Testis (tissue), 3 donors: ENCODE data around the gene IQSEC3. TPM values are rescaled to one million over a fixed set of nuclear protein-coding genes. Genes with fewer than 3 reads are reported as not detected.
A peak's percentile ranks its signal among the peaks of the same experiment; 100 is the strongest.
"Not testable (repeated sequence)": the region's sequence is repeated elsewhere in the genome, so short reads cannot be mapped to it uniquely, and the experiment has no call there.

Experiments
- DNase-seq: peaks from one replicate; pipeline ENCODE4 v3.0.0-alpha.2; 2019
- H3K27ac ChIP-seq, 2 donors: fragments of 200-600 bp; sonication (generic); one replicate each; pipeline ENCODE4 v1.5.1; 2019
- H3K27me3 ChIP-seq: fragments of 200-600 bp; sonication (generic); one replicate; pipeline ENCODE4 v1.5.1; 2019
- H3K36me3 ChIP-seq: fragments of 200-600 bp; sonication (generic); one replicate; pipeline ENCODE4 v1.5.1; 2017; ENCODE audit warnings: low read depth; ENCODE audit errors: missing control alignments
- H3K4me1 ChIP-seq: fragments of 200-600 bp; sonication (generic); one replicate; pipeline ENCODE4 v1.5.1; 2019
- H3K4me3 ChIP-seq, 2 donors: fragments of 200-600 bp; sonication (generic); one replicate each; pipeline ENCODE4 v1.5.1; 2017 to 2019
- H3K9me3 ChIP-seq: fragments of 200-600 bp; sonication (generic); one replicate; pipeline ENCODE4 v1.5.1; 2017
- CTCF ChIP-seq, 3 experiments: fragments of 450-650 bp in 2 of 3; fragments of 200-600 bp in 1 of 3; sonication (generic) in 1 of 3; IDR thresholded peaks; one replicate each; pipeline ENCODE4 v1.5.1; 2016 to 2019; ENCODE audit warnings: antibody characterized with exemption in 3 of 3, mild to moderate bottlenecking in 2 of 3, moderate library complexity in 1 of 3
- POLR2A ChIP-seq: fragments of 450-650 bp; IDR thresholded peaks from one replicate; pipeline ENCODE4 v1.6.1; 2017; ENCODE audit warnings: antibody characterized with exemption, mild to moderate bottlenecking, moderate library complexity
- WGBS, 2 donors: methylation state at CpG; one replicate each; pipeline ENCODE4 v1.1.5; 2018; 5-methylcytosine and 5-hydroxymethylcytosine counted together
- intact Hi-C: fragments of 100-400 bp; cut with DNase I; formaldehyde crosslinking; loops from one replicate; pipeline ENCODE4 v1.15.1; 2023; ENCODE audit warnings: low total_unique reads
- polyA plus RNA-seq: library from polyadenylated mRNA; stranded (reverse); fragments of 350-450 nt; fragmentation: Illumina TruSeq; extraction: RNeasy Lipid Tissue Mini Kit (QIAGEN cat#74804); gene quantifications from one replicate; pipeline ENCODE4 v1.2.3, GENCODE V29; 2014; ENCODE audit warnings: low read depth, low replicate concordance; ENCODE audit not compliant: insufficient read depth
- total RNA-seq, 2 donors: library from RNA; depleted of rRNA; stranded (reverse); fragments of >200 nt; gene quantifications; one replicate each; pipeline ENCODE4 v1.2.3, GENCODE V29; 2016

Gene IQSEC3
- total and polyA plus RNA-seq, 3 donors from 2014 or later, result 3.9 to 12.2 (median 4.5) TPM

GRCh38 chr12:131732-132495 lies 65.3 kb downstream of the IQSEC3 start:
- 67 to 73% methylated on average over 12 of the region's 12 CpGs for WGBS, 2 donors
- Histone ChIP-seq H3K4me3 (no peak overlapping the region), H3K36me3 (no peaks in the 10 kb centered on the region), H3K27ac (no peak overlapping the region), H3K27me3 (no peaks in the 10 kb centered on the region), H3K9me3 (no peaks in the 10 kb centered on the region), H3K4me1 (no peaks in the 10 kb centered on the region)
- no peak for DNase-seq
- intact Hi-C loops, result no loop called here
- TF ChIP-seq CTCF (IDR thresholded peaks at IDR 0.05), result no peak
- no peak for TF ChIP-seq POLR2A

GRCh38 chr12:133616-134232 lies 67.2 kb downstream of the IQSEC3 start:
- intact Hi-C loops, DNase-seq, H3K36me3 ChIP-seq, H3K27me3 ChIP-seq, H3K27ac ChIP-seq, H3K9me3 ChIP-seq, H3K4me1 ChIP-seq, H3K4me3 ChIP-seq: not testable (repeated sequence)
- WGBS, 2 donors, result 77 to 79% methylated on average over 7 of the region's 7 CpGs

- H3K36me3 ChIP-seq, result no peaks in the 10 kb centered on the region
- no peak for TF ChIP-seq CTCF (IDR thresholded peaks at IDR 0.05)
- TF ChIP-seq POLR2A, result no peak
- peaks cover 3% of the 10 kb centered on the region for H3K4me1 ChIP-seq
- no peaks in the 10 kb centered on the region for H3K9me3 ChIP-seq
- no peak overlapping the region for H3K27ac ChIP-seq
- intact Hi-C loops, result no loop called here
- DNase-seq, result no peak
- 60 to 64% methylated on average over 2 of the region's 2 CpGs for WGBS, 2 donors
- no peak overlapping the region for H3K4me3 ChIP-seq
- no peaks in the 10 kb centered on the region for H3K27me3 ChIP-seq
Measured at GRCh38 chr12:135138-135537, 68.6 kb downstream of the IQSEC3 start.

- H3K4me3 ChIP-seq, result peak overlapping the region in 1 of 2 donors; percentile 48
- no peaks in the 10 kb centered on the region for H3K27me3 ChIP-seq
- H3K4me1 ChIP-seq, result peaks cover 3% of the 10 kb centered on the region
- H3K27ac ChIP-seq, result no peak overlapping the region
- H3K36me3 ChIP-seq, result no peaks in the 10 kb centered on the region
- intact Hi-C loops, result no loop called here
- no peak for TF ChIP-seq POLR2A
- no peak for TF ChIP-seq CTCF (IDR thresholded peaks at IDR 0.05)
- 52 to 60% methylated on average over 25 to 62 of the region's 64 CpGs for WGBS, 2 donors
- no peak for DNase-seq
- no peaks in the 10 kb centered on the region for H3K9me3 ChIP-seq
Measured at GRCh38 chr12:138171-138897, 71.8 kb downstream of the IQSEC3 start.

- peak; percentile 42 for DNase-seq
Measured at GRCh38 chr12:138898-139534, 72.4 kb downstream of the IQSEC3 start.

More at GRCh38 chr12:138898-139534, 72.4 kb downstream of the IQSEC3 start:
- Histone ChIP-seq H3K4me1 (peaks cover 3% of the 10 kb centered on the region), H3K36me3 (no peaks in the 10 kb centered on the region), H3K27me3 (no peaks in the 10 kb centered on the region), H3K27ac (no peak overlapping the region), H3K4me3 (peak overlapping the region; percentile 29 to 48), H3K9me3 (no peaks in the 10 kb centered on the region)
- intact Hi-C loops, result no loop called here
- TF ChIP-seq POLR2A, result no peak
- no peak for TF ChIP-seq CTCF (IDR thresholded peaks at IDR 0.05)
- WGBS, 2 donors, result 7 to 9% methylated on average over 26 to 47 of the region's 49 CpGs
